Measurements from ENCODE around the gene SYNGR3.

Gene SYNGR3

GRCh38 chr16:1992704-1993317 lies 3.0 kb downstream of the SYNGR3 start:
- ATAC-seq: no peak

GRCh38 chr16:1993731-1994131 lies 4.0 kb downstream of the SYNGR3 start:
- no peak for ATAC-seq

- ATAC-seq: no peak
Measured at GRCh38 chr16:1997494-1998359, 8.0 kb downstream of the SYNGR3 start.

GRCh38 chr16:1998360-1998835 lies 8.6 kb downstream of the SYNGR3 start:
- ATAC-seq: no peak

- ATAC-seq: no peak
Measured at GRCh38 chr16:1998852-1999801, 9.4 kb downstream of the SYNGR3 start.

- no peak for ATAC-seq
Measured at GRCh38 chr16:1999866-2000514, 10.2 kb downstream of the SYNGR3 start.

GRCh38 chr16:2001035-2001434 lies 11.3 kb downstream of the SYNGR3 start:
- no peak for ATAC-seq

- ATAC-seq: no peak
Measured at GRCh38 chr16:2001456-2002355, 11.9 kb downstream of the SYNGR3 start.

- no peak for ATAC-seq
Measured at GRCh38 chr16:2002406-2003230, 12.8 kb downstream of the SYNGR3 start.

GRCh38 chr16:2003231-2003826 lies 13.6 kb downstream of the SYNGR3 start:
- ATAC-seq: no peak

- ATAC-seq: peak; percentile 92 to 94
Measured at GRCh38 chr16:2003827-2004641, 14.3 kb downstream of the SYNGR3 start.

GRCh38 chr16:2004795-2005517 lies 15.2 kb downstream of the SYNGR3 start:
- ATAC-seq: no peak

- ATAC-seq: no peak
Measured at GRCh38 chr16:2005646-2006045, 15.9 kb downstream of the SYNGR3 start.

GRCh38 chr16:2006317-2006716 lies 16.5 kb downstream of the SYNGR3 start:
- ATAC-seq: no peak

GRCh38 chr16:2007081-2007836 lies 17.5 kb downstream of the SYNGR3 start:
- no peak for ATAC-seq

GRCh38 chr16:2008009-2008526 lies 18.3 kb downstream of the SYNGR3 start:
- no peak for ATAC-seq

GRCh38 chr16:2008631-2009163 lies 18.9 kb downstream of the SYNGR3 start:
- ATAC-seq: no peak

Data from activated CD4-positive, CD25-positive, alpha-beta regulatory T cell treated with anti-CD3 and anti-CD28 coated beads, Interleukin-2, amount 50 U/mL, for 24 hours (primary cell).